ENCODE results near the gene RAD23A. TPM values are rescaled to one million over a fixed set of nuclear protein-coding genes. Genes with fewer than 3 reads are reported as not detected.
"Not testable (repeated sequence)": the region's sequence is repeated elsewhere in the genome, so short reads cannot be mapped to it uniquely, and the experiment has no call there.

The RAD23A gene
- 113 and 115 TPM in 2 replicates for total RNA-seq

- intact Hi-C loops (cut with micrococcal nuclease): loop anchor here (1.0 to 10.0 kb wide), 7 partner anchors 7 to 899 kb away; partner anchors contain the start of genes CALR, FARSA, GADD45GIP1 and SYCE2
Observed at GRCh38 chr19:12945479-12946091, at the start of gene RAD23A. Gene RAD23A, plus strand, starts transcription at chr19:12945862. Its CDS starts 87 bp downstream, at chr19:12945949.

- intact Hi-C loops (cut with micrococcal nuclease): no loop called here
Observed at GRCh38 chr19:12896460-12896859, 49.2 kb upstream of the RAD23A start.

- intact Hi-C loops (cut with micrococcal nuclease): no loop called here
Observed at GRCh38 chr19:12899891-12900518, 45.7 kb upstream of the RAD23A start.

GRCh38 chr19:12907166-12907565 lies 38.5 kb upstream of the RAD23A start:
- intact Hi-C loops (cut with micrococcal nuclease): no loop called here

GRCh38 chr19:12912571-12912970 lies 33.1 kb upstream of the RAD23A start:
- intact Hi-C loops (cut with micrococcal nuclease): no loop called here

- intact Hi-C loops (cut with micrococcal nuclease): no loop called here
Observed at GRCh38 chr19:12913011-12913561, 32.6 kb upstream of the RAD23A start.

GRCh38 chr19:12913851-12914690 lies 31.6 kb upstream of the RAD23A start:
- intact Hi-C loops (cut with micrococcal nuclease): loop anchor here (1.0 kb wide), 1 partner anchor 23 kb away; the partner anchor contains the start of gene GCDH

GRCh38 chr19:12915860-12916259 lies 29.8 kb upstream of the RAD23A start:
- intact Hi-C loops (cut with micrococcal nuclease): not testable (repeated sequence)

- intact Hi-C loops (cut with micrococcal nuclease): no loop called here
Observed at GRCh38 chr19:12918253-12918652, 27.4 kb upstream of the RAD23A start.

GRCh38 chr19:12921047-12921446 lies 24.6 kb upstream of the RAD23A start:
- intact Hi-C loops (cut with micrococcal nuclease): no loop called here

GRCh38 chr19:12922959-12923358 lies 22.7 kb upstream of the RAD23A start:
- intact Hi-C loops (cut with micrococcal nuclease): no loop called here

- intact Hi-C loops (cut with micrococcal nuclease): no loop called here
Observed at GRCh38 chr19:12924621-12925310, 20.9 kb upstream of the RAD23A start.

GRCh38 chr19:12930002-12930645 lies 15.5 kb upstream of the RAD23A start:
- intact Hi-C loops (cut with micrococcal nuclease): loop anchor here (10.0 kb wide), 1 partner anchor 815 kb away; a partner anchor contains a TSS

- intact Hi-C loops (cut with micrococcal nuclease): loop anchor here (1.0 to 10.0 kb wide), 9 partner anchors 13 to 812 kb away; partner anchors contain the start of genes GADD45GIP1, GCDH, GET3 and RAD23A
Observed at GRCh38 chr19:12932392-12933286, 13.0 kb upstream of the RAD23A start.

GRCh38 chr19:12933287-12934072 lies 12.2 kb upstream of the RAD23A start, which contains the start of gene FARSA:
Gene FARSA, minus strand, starts transcription at chr19:12933711. Its CDS starts 15 bp downstream, at chr19:12933696.
- intact Hi-C loops (cut with micrococcal nuclease): loop anchor here (1.0 to 10.0 kb wide), 9 partner anchors 12 to 811 kb away; partner anchors contain the start of genes GADD45GIP1, GCDH, GET3 and RAD23A

GRCh38 chr19:12935071-12935470 lies 10.6 kb upstream of the RAD23A start:
- intact Hi-C loops (cut with micrococcal nuclease): loop anchor here (5.0 to 10.0 kb wide), 2 partner anchors 323 to 810 kb away; partner anchors contain the start of genes ZNF490 and ZNF791

GRCh38 chr19:12936582-12936981 lies 9.1 kb upstream of the RAD23A start:
- intact Hi-C loops (cut with micrococcal nuclease): loop anchor here (5.0 to 10.0 kb wide), 2 partner anchors 324 to 808 kb away; partner anchors contain the start of genes ZNF490 and ZNF791

Data from T-helper 1 cell treated with Interleukin-12 subunit alpha and Interleukin-12 subunit beta and Interleukin-4 antibody, amounts not matched to agents 30 ng/mL and 1 ng/mL, for 36 hours (primary cell).